Activated naive CD4-positive, alpha-beta T cell treated with Interleukin-2 at 50 U/mL for 16 hours (primary cell): ENCODE measurements around the gene SMCO1.
"Not testable (repeated sequence)": the region's sequence is repeated elsewhere in the genome, so short reads cannot be mapped to it uniquely, and the experiment has no call there.

ENCODE experiments used
- DNase-seq: peaks from one replicate; pipeline ENCODE4 v3.0.0-alpha.2; 2020

Gene SMCO1

GRCh38 chr3:196514913-196515621, at the start of gene SMCO1:
SMCO1 (minus strand) TSS chr3:196515346; CDS start chr3:196515209, 137 bp downstream.
- DNase-seq = no peak

- DNase-seq = peak; percentile 51
Measured at GRCh38 chr3:196563721-196564225, 48.6 kb upstream of the SMCO1 start.

- no peak for DNase-seq
Measured at GRCh38 chr3:196559826-196560225, 44.7 kb upstream of the SMCO1 start.

- no peak for DNase-seq
Measured at GRCh38 chr3:196558476-196558875, 43.3 kb upstream of the SMCO1 start.

GRCh38 chr3:196557236-196557635, 42.1 kb upstream of the SMCO1 start:
- DNase-seq = no peak

GRCh38 chr3:196555295-196555694, 40.1 kb upstream of the SMCO1 start:
- no peak for DNase-seq

- DNase-seq = no peak
Measured at GRCh38 chr3:196554205-196554604, 39.1 kb upstream of the SMCO1 start.

- DNase-seq = no peak
Measured at GRCh38 chr3:196553551-196553950, 38.4 kb upstream of the SMCO1 start.

GRCh38 chr3:196552253-196552652, 37.1 kb upstream of the SMCO1 start:
- no peak for DNase-seq

GRCh38 chr3:196550172-196550571, 35.0 kb upstream of the SMCO1 start:
- DNase-seq = not testable (repeated sequence)

- DNase-seq = not testable (repeated sequence)
Measured at GRCh38 chr3:196549312-196549711, 34.2 kb upstream of the SMCO1 start.

GRCh38 chr3:196547067-196547466, 31.9 kb upstream of the SMCO1 start:
- no peak for DNase-seq

GRCh38 chr3:196546537-196546936, 31.4 kb upstream of the SMCO1 start:
- no peak for DNase-seq

GRCh38 chr3:196544491-196544992, 29.4 kb upstream of the SMCO1 start:
- no peak for DNase-seq

GRCh38 chr3:196541684-196542445, 26.7 kb upstream of the SMCO1 start:
- no peak for DNase-seq

GRCh38 chr3:196537319-196537984, 22.3 kb upstream of the SMCO1 start:
- peak; percentile 66 for DNase-seq

GRCh38 chr3:196533260-196533681, 18.1 kb upstream of the SMCO1 start:
- no peak for DNase-seq

- DNase-seq = no peak
Measured at GRCh38 chr3:196531418-196531817, 16.3 kb upstream of the SMCO1 start.

GRCh38 chr3:196528639-196529233, 13.6 kb upstream of the SMCO1 start:
- DNase-seq = peak; percentile 86

- DNase-seq = no peak
Measured at GRCh38 chr3:196525141-196525540, 10.0 kb upstream of the SMCO1 start.

- DNase-seq = no peak
Measured at GRCh38 chr3:196524527-196524926, 9.4 kb upstream of the SMCO1 start.

- no peak for DNase-seq
Measured at GRCh38 chr3:196523841-196524240, 8.7 kb upstream of the SMCO1 start.

- DNase-seq = not testable (repeated sequence)
Measured at GRCh38 chr3:196521291-196521690, 6.1 kb upstream of the SMCO1 start.
